GM21825 (cell line): ENCODE results near the gene PCSK6.

ENCODE experiments used
- ATAC-seq: cut with Tn5 transposase; IDR thresholded peaks from one replicate; pipeline ENCODE4 v1.9.1; 2021; ENCODE audit warnings: mild to moderate bottlenecking, moderate library complexity; ENCODE audit not compliant: unreplicated experiment

The PCSK6 gene

GRCh38 chr15:101523560-101523940 lies 34.0 kb upstream of the PCSK6 start:
- ATAC-seq = no peak

DNA sequence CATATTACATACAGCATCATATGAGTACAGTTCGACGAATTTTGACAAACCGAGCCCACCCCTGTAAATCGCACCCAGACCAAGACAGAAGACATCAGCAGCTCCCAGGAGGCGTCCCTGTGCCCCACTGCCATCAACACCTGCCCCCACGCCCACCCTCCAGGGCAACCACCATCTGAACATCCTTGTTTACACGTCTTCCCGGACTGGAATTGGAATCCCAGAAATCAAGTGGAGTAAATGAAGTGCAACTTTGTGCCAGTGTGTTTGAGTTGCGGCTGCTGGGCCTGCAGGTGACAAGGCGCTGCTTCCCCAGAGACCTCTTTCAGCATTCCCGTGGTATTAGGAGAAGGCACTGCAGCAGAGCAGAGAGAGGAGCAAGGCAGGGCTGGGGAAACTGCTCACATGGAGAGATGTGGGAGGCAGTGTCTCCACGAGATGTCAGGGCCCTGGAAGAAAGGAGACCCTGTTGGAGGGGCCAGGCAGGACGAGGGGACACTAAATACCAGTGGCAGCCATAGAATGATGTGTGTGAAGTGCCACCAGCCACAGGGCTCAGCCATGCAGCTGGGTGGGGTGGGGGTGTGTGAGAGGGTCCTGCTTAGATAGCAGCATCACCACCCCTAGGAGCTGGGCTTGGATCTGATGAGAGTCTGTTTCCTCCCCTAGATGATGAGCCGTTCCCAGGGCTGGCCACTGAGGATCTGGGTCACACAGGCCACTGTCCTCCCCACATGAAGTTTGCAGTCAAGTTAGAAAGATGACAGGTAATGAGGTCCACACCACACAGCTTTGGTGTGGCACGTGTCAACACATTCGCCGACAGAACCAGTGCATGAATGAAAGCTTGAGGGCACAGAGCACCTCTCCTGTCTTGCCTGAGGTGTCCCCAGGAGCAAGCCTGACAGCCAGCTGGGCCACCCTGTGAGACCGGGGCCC lies 33.4 kb upstream of the PCSK6 start:
- no peak for ATAC-seq

GRCh38 chr15:101522091-101522490 lies 32.6 kb upstream of the PCSK6 start:
- ATAC-seq = no peak

DNA sequence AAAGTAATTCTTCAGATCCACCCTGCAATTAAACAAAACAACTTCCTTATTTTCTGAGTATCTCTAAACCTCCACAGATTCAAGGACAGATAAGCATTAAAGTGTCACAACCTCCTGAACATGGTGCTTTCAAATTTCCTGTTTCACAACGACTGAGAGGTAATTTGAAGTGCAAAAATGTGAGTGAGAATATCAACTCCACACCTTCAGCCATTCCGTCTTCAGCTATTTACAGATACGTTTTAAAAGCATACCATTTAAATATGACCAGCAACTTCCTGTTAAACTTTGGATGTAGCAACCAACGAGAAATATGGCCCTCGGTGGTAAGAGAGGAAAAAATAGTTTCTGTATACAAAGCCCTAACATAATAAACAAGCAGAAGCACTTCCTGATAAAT lies 32.1 kb upstream of the PCSK6 start:
- no peak for ATAC-seq

- ATAC-seq = no peak
Measured at GRCh38 chr15:101521069-101521468, 31.6 kb upstream of the PCSK6 start.

- ATAC-seq = no peak
Measured at GRCh38 chr15:101520395-101520794, 30.9 kb upstream of the PCSK6 start.

DNA sequence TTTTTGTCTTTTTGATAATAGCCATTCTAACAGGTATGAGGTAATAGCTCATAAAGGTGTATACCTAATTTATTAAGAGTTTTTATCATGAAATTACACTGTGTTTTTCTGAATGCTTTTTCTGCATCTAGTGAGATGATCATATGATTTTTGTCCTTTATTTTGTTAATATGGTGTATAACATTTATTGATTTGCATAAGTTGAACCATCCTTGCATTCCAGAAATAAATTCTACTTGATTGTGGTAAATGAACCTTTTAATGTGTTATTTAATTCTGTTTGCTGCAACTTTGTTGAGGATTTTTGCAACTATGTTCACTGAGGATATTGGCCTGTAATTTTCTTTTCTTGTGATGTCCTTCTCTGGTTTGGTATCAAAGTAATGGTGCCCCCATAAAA lies 28.0 kb upstream of the PCSK6 start:
- no peak for ATAC-seq

DNA sequence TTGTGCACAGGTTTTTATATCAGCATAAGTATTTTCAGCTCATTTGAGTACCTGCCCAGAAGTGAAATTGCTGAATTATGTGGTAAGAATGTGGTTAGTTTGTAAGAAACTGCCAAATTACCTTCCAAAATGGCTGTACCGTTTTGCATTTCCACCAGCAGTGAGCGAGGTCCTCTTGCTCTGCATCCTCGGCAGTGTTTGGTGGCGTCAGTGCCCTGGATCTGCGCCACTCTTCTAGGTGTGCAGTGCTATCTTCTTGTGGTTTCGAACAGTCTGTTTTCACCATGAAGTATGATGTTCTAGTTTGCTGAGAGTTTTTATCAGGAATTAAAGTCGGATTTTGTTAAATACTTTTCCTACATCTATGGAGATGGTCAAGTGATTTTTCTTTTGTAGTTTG lies 24.8 kb upstream of the PCSK6 start:
- no peak for ATAC-seq

DNA sequence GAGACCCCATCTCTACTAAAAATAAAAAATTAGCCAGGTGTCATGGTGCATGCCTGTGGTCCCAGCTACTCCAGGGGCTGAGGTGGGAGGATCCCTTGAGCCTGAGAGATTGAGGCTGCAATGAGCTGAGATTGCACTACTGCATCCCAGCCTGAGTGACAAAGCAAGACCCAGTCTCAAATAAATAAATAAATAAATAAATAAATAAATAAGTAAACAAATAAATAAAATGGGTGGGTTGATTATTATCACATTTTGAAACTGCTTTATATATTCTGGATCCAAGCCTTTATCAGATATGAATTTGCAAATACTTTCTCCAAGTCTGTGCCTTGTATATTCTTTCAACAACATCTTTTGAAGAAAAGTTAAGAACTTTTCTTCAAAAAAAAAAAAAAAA lies 22.2 kb upstream of the PCSK6 start:
- ATAC-seq = no peak

GRCh38 chr15:101510212-101511197 lies 21.0 kb upstream of the PCSK6 start:
- no peak for ATAC-seq

GRCh38 chr15:101509279-101509678 lies 19.8 kb upstream of the PCSK6 start:
- no peak for ATAC-seq

GRCh38 chr15:101506491-101506890 lies 17.0 kb upstream of the PCSK6 start:
- ATAC-seq = no peak

- ATAC-seq = no peak
Measured at GRCh38 chr15:101505610-101506337, 16.3 kb upstream of the PCSK6 start.

- ATAC-seq = no peak
Measured at GRCh38 chr15:101504866-101505609, 15.5 kb upstream of the PCSK6 start.

- no peak for ATAC-seq
Measured at GRCh38 chr15:101504373-101504772, 14.9 kb upstream of the PCSK6 start.

DNA sequence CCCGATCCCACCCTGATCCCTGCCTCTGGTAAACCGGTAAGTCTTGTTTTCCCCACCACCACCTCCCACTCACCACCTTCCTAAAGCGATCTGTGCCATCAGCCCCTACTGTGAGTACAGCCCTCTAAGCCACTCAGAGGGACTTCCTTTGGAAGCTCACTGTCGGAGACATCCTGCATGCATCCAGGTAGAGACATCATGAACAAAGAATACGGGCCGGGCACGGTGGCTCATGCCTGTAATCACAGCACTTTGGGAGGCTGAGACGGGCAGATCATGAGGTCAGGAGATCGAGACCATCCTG lies 13.7 kb upstream of the PCSK6 start:
- no peak for ATAC-seq

- ATAC-seq = no peak
Measured at GRCh38 chr15:101502572-101503295, 13.2 kb upstream of the PCSK6 start.

- ATAC-seq = peak; percentile 52
Measured at GRCh38 chr15:101501703-101502373, 12.3 kb upstream of the PCSK6 start.

- no peak for ATAC-seq
Measured at GRCh38 chr15:101500865-101501551, 11.5 kb upstream of the PCSK6 start.
